Measurements from ENCODE around the gene TNF. TPM values are rescaled to one million over a fixed set of nuclear protein-coding genes. Genes with fewer than 3 reads are reported as not detected.

Gene TNF
- total RNA-seq, 1 donor from 2014 or later = 1.2 TPM

GRCh38 chr6:31573239-31574105 lies 1.9 kb upstream of the TNF start:
- no peak overlapping the region for H2AFZ ChIP-seq (ENCODE audit: low read depth, low read length)
- Mint-ChIP-seq H3K27me3 (ENCODE audit: low read depth, unreplicated experiment) (peaks cover 27% of the 10 kb centered on the region), H3K36me3 (ENCODE audit: low read depth, unreplicated experiment) (no peaks in the 10 kb centered on the region), H3K9me3 (ENCODE audit: unreplicated experiment) (no peaks in the 10 kb centered on the region), H3K27ac (ENCODE audit: unreplicated experiment) (peak overlapping the region; percentile 28), H3K4me3 (ENCODE audit: unreplicated experiment) (no peak overlapping the region), H3K4me1 (ENCODE audit: low read depth, unreplicated experiment) (peaks cover 12% of the 10 kb centered on the region)
- no peaks in the 10 kb centered on the region for H3K9me3 ChIP-seq (ENCODE audit: insufficient read depth, low read depth, low read length)
- H3K27me3 ChIP-seq (ENCODE audit: insufficient read depth, low read length) = peaks cover 3% of the 10 kb centered on the region
- no peak overlapping the region for H3K4me2 ChIP-seq (ENCODE audit: low read length)
- no peaks in the 10 kb centered on the region for H3K36me3 ChIP-seq (ENCODE audit: insufficient read depth, low read length)
- DNase-seq (ENCODE audit: low read depth) = no peak
- H3K4me1 ChIP-seq (ENCODE audit: insufficient read depth, low read length) = no peaks in the 10 kb centered on the region
- H3K9ac ChIP-seq (ENCODE audit: low read length) = no peak overlapping the region
- TF ChIP-seq, protein P1, sequence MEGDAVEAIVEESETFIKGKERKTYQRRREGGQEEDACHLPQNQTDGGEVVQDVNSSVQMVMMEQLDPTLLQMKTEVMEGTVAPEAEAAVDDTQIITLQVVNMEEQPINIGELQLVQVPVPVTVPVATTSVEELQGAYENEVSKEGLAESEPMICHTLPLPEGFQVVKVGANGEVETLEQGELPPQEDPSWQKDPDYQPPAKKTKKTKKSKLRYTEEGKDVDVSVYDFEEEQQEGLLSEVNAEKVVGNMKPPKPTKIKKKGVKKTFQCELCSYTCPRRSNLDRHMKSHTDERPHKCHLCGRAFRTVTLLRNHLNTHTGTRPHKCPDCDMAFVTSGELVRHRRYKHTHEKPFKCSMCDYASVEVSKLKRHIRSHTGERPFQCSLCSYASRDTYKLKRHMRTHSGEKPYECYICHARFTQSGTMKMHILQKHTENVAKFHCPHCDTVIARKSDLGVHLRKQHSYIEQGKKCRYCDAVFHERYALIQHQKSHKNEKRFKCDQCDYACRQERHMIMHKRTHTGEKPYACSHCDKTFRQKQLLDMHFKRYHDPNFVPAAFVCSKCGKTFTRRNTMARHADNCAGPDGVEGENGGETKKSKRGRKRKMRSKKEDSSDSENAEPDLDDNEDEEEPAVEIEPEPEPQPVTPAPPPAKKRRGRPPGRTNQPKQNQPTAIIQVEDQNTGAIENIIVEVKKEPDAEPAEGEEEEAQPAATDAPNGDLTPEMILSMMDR (IDR thresholded peaks at IDR 0.05; ENCODE audit: insufficient read depth, low read depth, low read length) = no peak
- TF ChIP-seq EZH2 (IDR thresholded peaks at IDR 0.05; ENCODE audit: insufficient read depth, low read length) = no peak
- no peaks in the 10 kb centered on the region for H4K20me1 ChIP-seq (ENCODE audit: insufficient read depth, low read length)
- FAIRE-seq = no peak
- H3K4me3 ChIP-seq (ENCODE audit: insufficient read depth, low read depth, low read length) = no peak overlapping the region
- no peak overlapping the region for H3K27ac ChIP-seq (ENCODE audit: low read depth, low read length)
- no peaks in the 10 kb centered on the region for H3K79me2 ChIP-seq (ENCODE audit: insufficient read depth, low read length)

DNA sequence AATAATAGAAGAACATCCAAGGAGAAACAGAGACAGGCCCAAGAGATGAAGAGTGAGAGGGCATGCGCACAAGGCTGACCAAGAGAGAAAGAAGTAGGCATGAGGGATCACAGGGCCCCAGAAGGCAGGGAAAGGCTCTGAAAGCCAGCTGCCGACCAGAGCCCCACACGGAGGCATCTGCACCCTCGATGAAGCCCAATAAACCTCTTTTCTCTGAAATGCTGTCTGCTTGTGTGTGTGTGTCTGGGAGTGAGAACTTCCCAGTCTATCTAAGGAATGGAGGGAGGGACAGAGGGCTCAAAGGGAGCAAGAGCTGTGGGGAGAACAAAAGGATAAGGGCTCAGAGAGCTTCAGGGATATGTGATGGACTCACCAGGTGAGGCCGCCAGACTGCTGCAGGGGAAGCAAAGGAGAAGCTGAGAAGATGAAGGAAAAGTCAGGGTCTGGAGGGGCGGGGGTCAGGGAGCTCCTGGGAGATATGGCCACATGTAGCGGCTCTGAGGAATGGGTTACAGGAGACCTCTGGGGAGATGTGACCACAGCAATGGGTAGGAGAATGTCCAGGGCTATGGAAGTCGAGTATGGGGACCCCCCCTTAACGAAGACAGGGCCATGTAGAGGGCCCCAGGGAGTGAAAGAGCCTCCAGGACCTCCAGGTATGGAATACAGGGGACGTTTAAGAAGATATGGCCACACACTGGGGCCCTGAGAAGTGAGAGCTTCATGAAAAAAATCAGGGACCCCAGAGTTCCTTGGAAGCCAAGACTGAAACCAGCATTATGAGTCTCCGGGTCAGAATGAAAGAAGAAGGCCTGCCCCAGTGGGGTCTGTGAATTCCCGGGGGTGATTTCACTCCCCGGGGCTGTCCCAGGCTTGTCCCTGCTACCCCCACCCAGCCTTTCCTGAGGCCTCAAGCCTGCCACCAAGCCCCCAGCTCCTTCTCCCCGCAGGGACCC lies 981 bp upstream of the TNF start:
- no peak for DNase-seq (ENCODE audit: low read depth)

More for the DNA sequence above, 981 bp upstream of the TNF start:
- Histone ChIP-seq H3K79me2 (ENCODE audit: insufficient read depth, low read length) (no peaks in the 10 kb centered on the region), H3K36me3 (ENCODE audit: insufficient read depth, low read length) (no peaks in the 10 kb centered on the region), H3K4me1 (ENCODE audit: insufficient read depth, low read length) (no peaks in the 10 kb centered on the region), H3K9ac (ENCODE audit: low read length) (no peak overlapping the region), H3K27me3 (ENCODE audit: insufficient read depth, low read length) (peaks cover 3% of the 10 kb centered on the region), H3K4me3 (ENCODE audit: insufficient read depth, low read depth, low read length) (no peak overlapping the region), H2AFZ (ENCODE audit: low read depth, low read length) (no peak overlapping the region), H3K9me3 (ENCODE audit: insufficient read depth, low read depth, low read length) (no peaks in the 10 kb centered on the region), H3K27ac (ENCODE audit: low read depth, low read length) (no peak overlapping the region), H4K20me1 (ENCODE audit: insufficient read depth, low read length) (no peaks in the 10 kb centered on the region), H3K4me2 (ENCODE audit: low read length) (no peak overlapping the region)
- Mint-ChIP-seq H3K36me3 (ENCODE audit: low read depth, unreplicated experiment) (no peaks in the 10 kb centered on the region), H3K4me1 (ENCODE audit: low read depth, unreplicated experiment) (peaks cover 12% of the 10 kb centered on the region), H3K9me3 (ENCODE audit: unreplicated experiment) (no peaks in the 10 kb centered on the region), H3K27ac (ENCODE audit: unreplicated experiment) (no peak overlapping the region), H3K27me3 (ENCODE audit: low read depth, unreplicated experiment) (peaks cover 27% of the 10 kb centered on the region), H3K4me3 (ENCODE audit: unreplicated experiment) (no peak overlapping the region)
- no peak for FAIRE-seq
- no peak for TF ChIP-seq EZH2 (IDR thresholded peaks at IDR 0.05; ENCODE audit: insufficient read depth, low read length)
- TF ChIP-seq, protein P1 (IDR thresholded peaks at IDR 0.05; ENCODE audit: insufficient read depth, low read depth, low read length) = no peak

All from astrocyte (in vitro differentiated cells and primary cell).